ENCODE measurements around the gene EMP1.

EMP1 gene

GRCh38 chr12:13183620-13184019 is 12.9 kb upstream of the EMP1 start:
- Histone ChIP-seq H3K9ac (ENCODE audit: low read length) (no peak overlapping the region), H3K79me2 (ENCODE audit: insufficient read depth, low read length) (no peaks in the 10 kb centered on the region), H3K4me1 (ENCODE audit: insufficient read depth, low read length, severe bottlenecking) (no peaks in the 10 kb centered on the region), H3K9me2 (ENCODE audit: low read depth, low read length) (no peaks in the 10 kb centered on the region), H3F3A (ENCODE audit: insufficient read depth, low read length) (no peaks in the 10 kb centered on the region), H4K20me1 (ENCODE audit: insufficient read depth, low read length) (no peaks in the 10 kb centered on the region), H3K4me2 (ENCODE audit: low read length) (no peak overlapping the region), H3K4me3 (ENCODE audit: low read depth, low read length, poor library complexity, severe bottlenecking) (no peak overlapping the region), H2AFZ (ENCODE audit: low read length) (no peak overlapping the region), H3K27me3 (ENCODE audit: insufficient read depth, low read length) (0 out of 2 replicates have a peak, but pooled peaks cover 8% of the 10 kb centered on the region), H3K36me3 (ENCODE audit: insufficient read depth, low read length) (no peaks in the 10 kb centered on the region), H3K27ac (ENCODE audit: low read depth, low read length, poor library complexity, severe bottlenecking) (no peak overlapping the region), H3K9me3 (ENCODE audit: low read length) (no peaks in the 10 kb centered on the region)
- TF ChIP-seq EZH2 (IDR thresholded peaks at IDR 0.05; ENCODE audit: borderline replicate concordance, low read length) = no peak
- TF ChIP-seq CTCF (IDR thresholded peaks at IDR 0.05; ENCODE audit: low read length) = no peak

GRCh38 chr12:13186302-13186701 is 10.2 kb upstream of the EMP1 start:
- Histone ChIP-seq H3K4me3 (ENCODE audit: low read depth, low read length, poor library complexity, severe bottlenecking) (no peak overlapping the region), H3K9me3 (ENCODE audit: low read length) (no peaks in the 10 kb centered on the region), H4K20me1 (ENCODE audit: insufficient read depth, low read length) (no peaks in the 10 kb centered on the region), H3F3A (ENCODE audit: insufficient read depth, low read length) (no peaks in the 10 kb centered on the region), H3K79me2 (ENCODE audit: insufficient read depth, low read length) (no peaks in the 10 kb centered on the region), H3K4me2 (ENCODE audit: low read length) (no peak overlapping the region), H2AFZ (ENCODE audit: low read length) (no peak overlapping the region), H3K9me2 (ENCODE audit: low read depth, low read length) (no peaks in the 10 kb centered on the region), H3K9ac (ENCODE audit: low read length) (no peak overlapping the region), H3K27me3 (ENCODE audit: insufficient read depth, low read length) (0 out of 2 replicates have a peak, but pooled peaks cover 8% of the 10 kb centered on the region), H3K4me1 (ENCODE audit: insufficient read depth, low read length, severe bottlenecking) (no peaks in the 10 kb centered on the region), H3K36me3 (ENCODE audit: insufficient read depth, low read length) (no peaks in the 10 kb centered on the region), H3K27ac (ENCODE audit: low read depth, low read length, poor library complexity, severe bottlenecking) (no peak overlapping the region)
- TF ChIP-seq CTCF (IDR thresholded peaks at IDR 0.05; ENCODE audit: low read length) = no peak
- no peak for TF ChIP-seq EZH2 (IDR thresholded peaks at IDR 0.05; ENCODE audit: borderline replicate concordance, low read length)

GRCh38 chr12:13187399-13187798 is 9.1 kb upstream of the EMP1 start:
- Histone ChIP-seq H3K79me2 (ENCODE audit: insufficient read depth, low read length) (no peaks in the 10 kb centered on the region), H3K9me3 (ENCODE audit: low read length) (no peaks in the 10 kb centered on the region), H3K9ac (ENCODE audit: low read length) (no peak overlapping the region), H3K27ac (ENCODE audit: low read depth, low read length, poor library complexity, severe bottlenecking) (no peak overlapping the region), H3K4me3 (ENCODE audit: low read depth, low read length, poor library complexity, severe bottlenecking) (no peak overlapping the region), H3K27me3 (ENCODE audit: insufficient read depth, low read length) (0 out of 2 replicates have a peak, but pooled peaks cover 7% of the 10 kb centered on the region), H3K4me1 (ENCODE audit: insufficient read depth, low read length, severe bottlenecking) (no peaks in the 10 kb centered on the region), H3K36me3 (ENCODE audit: insufficient read depth, low read length) (no peaks in the 10 kb centered on the region), H3K9me2 (ENCODE audit: low read depth, low read length) (no peaks in the 10 kb centered on the region), H3F3A (ENCODE audit: insufficient read depth, low read length) (no peaks in the 10 kb centered on the region), H4K20me1 (ENCODE audit: insufficient read depth, low read length) (no peaks in the 10 kb centered on the region), H2AFZ (ENCODE audit: low read length) (no peak overlapping the region), H3K4me2 (ENCODE audit: low read length) (no peak overlapping the region)
- TF ChIP-seq CTCF (IDR thresholded peaks at IDR 0.05; ENCODE audit: low read length) (no peak), EZH2 (IDR thresholded peaks at IDR 0.05; ENCODE audit: borderline replicate concordance, low read length) (no peak)
